Skeletal muscle tissue (tissue), 4 donors: ENCODE results near the gene ERC1. TPM values are rescaled to one million over a fixed set of nuclear protein-coding genes. Genes with fewer than 3 reads are reported as not detected.

Experiments used
- H3K27ac ChIP-seq: one replicate; pipeline ENCODE4 v1.7.0; 2013; ENCODE audit warnings: mild to moderate bottlenecking, low read depth, low read length, inconsistent platforms
- H3K27me3 ChIP-seq, 3 donors: one replicate each; pipeline ENCODE4 v1.7.0; 2013; ENCODE audit warnings: low read length in 3 of 3; ENCODE audit not compliant: control insufficient read depth in 3 of 3, insufficient read depth in 3 of 3
- H3K36me3 ChIP-seq, 3 donors: one replicate each; pipeline ENCODE4 v1.7.0; 2013; ENCODE audit warnings: low read length in 3 of 3; ENCODE audit not compliant: control insufficient read depth in 3 of 3, insufficient read depth in 3 of 3
- H3K4me1 ChIP-seq, 3 donors: one replicate each; pipeline ENCODE4 v1.7.0; 2013; ENCODE audit warnings: low read length in 3 of 3, mild to moderate bottlenecking in 3 of 3; ENCODE audit not compliant: control insufficient read depth in 3 of 3, insufficient read depth in 3 of 3
- H3K4me3 ChIP-seq, 3 donors: one replicate each; pipeline ENCODE4 v1.7.0; 2013; ENCODE audit warnings: low read length in 3 of 3
- H3K9ac ChIP-seq, 3 donors: one replicate each; pipeline ENCODE4 v1.7.0; 2013; ENCODE audit warnings: low read length in 3 of 3, mild to moderate bottlenecking in 3 of 3, moderate library complexity in 2 of 3, low read depth in 1 of 3
- H3K9me3 ChIP-seq, 3 donors: one replicate each; pipeline ENCODE4 v1.7.0; 2013; ENCODE audit warnings: low read length in 3 of 3; ENCODE audit not compliant: control insufficient read depth in 3 of 3
- total RNA-seq: library from RNA; depleted of rRNA; stranded (reverse); fragments of >200 nt; gene quantifications from one replicate; pipeline ENCODE4 v1.2.3, GENCODE V29; 2014
- donor health status: Osteomylitis.

Gene ERC1
- total RNA-seq, 1 donor from 2014 or later = 56.9 TPM

DNA sequence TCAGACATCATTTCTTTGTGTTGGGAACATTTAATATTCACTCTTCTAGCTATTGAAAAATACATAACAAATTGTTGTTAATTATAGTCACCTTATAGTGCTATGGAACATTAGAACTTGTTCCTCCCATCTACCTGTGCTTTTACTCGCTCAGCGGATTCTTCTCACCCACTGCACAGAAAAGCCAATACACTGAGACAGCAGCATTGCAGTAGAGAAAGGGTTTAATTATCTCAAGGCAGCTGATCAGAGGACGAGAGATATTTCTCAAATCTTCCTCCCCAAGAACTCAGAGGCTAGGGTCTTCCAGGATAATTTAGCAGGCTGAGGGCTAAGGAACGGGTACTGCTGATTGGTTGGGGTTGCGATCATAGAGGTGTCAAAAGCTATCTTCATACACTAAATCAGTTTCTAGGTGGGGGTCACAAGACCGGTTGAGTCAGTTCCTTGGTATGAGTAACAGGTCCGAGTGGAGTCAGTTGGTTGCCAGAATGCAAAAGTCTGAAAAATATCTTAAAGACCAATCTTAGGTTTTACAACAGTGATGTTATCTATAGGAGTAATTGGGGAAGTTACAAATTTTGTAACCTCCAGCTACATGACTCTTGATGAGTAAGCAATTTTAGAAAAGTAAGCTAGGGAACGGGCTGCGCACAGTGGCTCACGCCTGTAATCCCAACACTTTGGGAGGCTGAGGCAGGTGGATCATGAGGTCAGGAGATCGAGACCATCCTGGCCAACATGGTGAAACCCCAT lies 430.2 kb downstream of the ERC1 start:
- Histone ChIP-seq H3K4me3 (no peak overlapping the region), H3K36me3 (no peaks in the 10 kb centered on the region), H3K9me3 (no peaks in the 10 kb centered on the region), H3K27me3 (no peaks in the 10 kb centered on the region), H3K4me1 (no peaks in the 10 kb centered on the region), H3K27ac (no peak overlapping the region), H3K9ac (no peak overlapping the region)

DNA sequence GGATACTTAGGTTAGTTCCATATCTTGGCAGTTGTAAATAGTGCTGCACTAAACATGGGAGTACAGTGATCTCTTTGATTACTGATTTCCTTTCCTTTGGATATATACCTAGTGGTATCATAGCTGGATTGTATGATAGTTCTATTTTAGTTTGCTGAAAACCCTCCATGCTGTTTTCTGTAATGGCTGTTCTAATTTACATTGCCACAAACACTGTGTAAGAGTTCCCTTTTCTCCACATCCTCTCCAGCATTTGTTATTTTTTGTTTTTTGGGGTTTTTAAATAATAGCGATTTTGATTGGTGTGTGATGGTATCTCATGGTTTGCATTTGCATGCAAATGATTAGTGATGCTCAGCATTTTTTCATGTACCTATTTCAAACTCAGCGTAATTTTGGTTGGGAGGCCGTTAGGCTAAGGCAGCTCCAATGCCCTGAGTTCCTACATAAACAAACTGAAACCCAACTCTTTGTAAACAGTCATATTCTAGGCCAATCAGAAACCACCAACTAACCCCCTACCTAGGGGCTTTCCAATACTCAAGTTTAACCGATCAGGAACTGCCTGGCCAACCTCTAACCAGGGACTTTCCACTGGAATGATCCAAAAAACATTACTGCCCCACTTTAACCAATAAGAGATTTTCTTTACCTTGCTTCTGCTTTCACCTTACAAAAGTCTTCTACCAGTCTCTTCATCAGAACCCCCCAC lies 431.7 kb downstream of the ERC1 start:
- Histone ChIP-seq H3K9me3 (no peaks in the 10 kb centered on the region), H3K27me3 (no peaks in the 10 kb centered on the region), H3K27ac (no peak overlapping the region), H3K4me3 (no peak overlapping the region), H3K36me3 (no peaks in the 10 kb centered on the region), H3K4me1 (no peaks in the 10 kb centered on the region), H3K9ac (no peak overlapping the region)

DNA sequence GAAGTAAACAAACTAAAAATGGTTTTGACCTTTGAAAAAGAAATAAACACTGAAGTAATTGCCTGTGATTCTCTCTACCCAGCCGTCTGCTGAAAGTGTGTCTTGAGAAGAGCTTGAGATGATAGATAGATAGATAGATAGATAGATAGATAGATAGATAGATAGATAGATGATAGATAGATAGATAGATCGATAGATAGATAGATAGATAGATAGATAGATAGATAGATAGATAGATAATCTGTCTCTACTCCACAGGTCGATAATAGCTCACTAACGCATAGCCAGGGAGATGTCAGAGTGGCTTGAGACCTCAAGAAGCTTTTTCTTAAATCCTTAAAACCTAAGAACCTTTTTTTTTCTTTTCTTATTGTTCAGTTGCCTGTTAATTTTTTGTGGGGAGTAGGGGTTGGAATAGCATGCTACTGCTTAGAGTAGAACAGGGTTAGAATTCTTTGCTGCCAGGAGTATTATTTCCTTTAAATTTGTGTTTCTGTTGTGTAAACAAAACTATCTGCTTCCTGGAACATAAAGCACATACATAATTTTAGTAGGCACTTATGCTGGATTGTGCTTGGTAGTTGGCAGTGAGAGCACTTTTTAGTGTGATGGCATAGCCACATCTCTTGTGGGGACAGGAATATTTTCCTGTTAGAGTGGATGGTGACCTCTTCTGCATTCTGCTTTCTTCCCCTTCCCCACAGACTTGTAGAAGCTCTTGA lies 433.8 kb downstream of the ERC1 start:
- H3K36me3 ChIP-seq = no peaks in the 10 kb centered on the region
- no peak overlapping the region for H3K27ac ChIP-seq
- no peaks in the 10 kb centered on the region for H3K9me3 ChIP-seq
- no peaks in the 10 kb centered on the region for H3K27me3 ChIP-seq
- H3K4me1 ChIP-seq = no peaks in the 10 kb centered on the region
- no peak overlapping the region for H3K4me3 ChIP-seq
- no peak overlapping the region for H3K9ac ChIP-seq

DNA sequence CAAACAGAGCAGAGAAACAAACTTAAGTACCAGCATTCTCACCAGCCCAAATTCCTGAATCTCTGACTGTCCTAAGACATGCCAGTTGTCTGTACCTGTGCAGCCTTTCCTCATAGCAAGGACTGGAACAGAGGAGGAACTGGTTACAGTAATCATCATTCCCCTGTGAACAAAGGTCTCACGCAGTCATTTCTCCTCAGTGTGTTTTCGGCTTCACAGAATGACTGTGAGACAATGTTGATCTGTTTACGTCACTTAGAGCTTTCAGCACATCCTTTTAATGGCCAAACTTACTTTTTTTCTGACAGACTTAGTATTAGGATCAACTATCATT lies 434.3 kb downstream of the ERC1 start:
- H3K4me1 ChIP-seq = no peaks in the 10 kb centered on the region
- no peaks in the 10 kb centered on the region for H3K36me3 ChIP-seq
- no peaks in the 10 kb centered on the region for H3K9me3 ChIP-seq
- H3K27ac ChIP-seq = no peak overlapping the region
- H3K4me3 ChIP-seq = no peak overlapping the region
- no peaks in the 10 kb centered on the region for H3K27me3 ChIP-seq
- no peak overlapping the region for H3K9ac ChIP-seq

DNA sequence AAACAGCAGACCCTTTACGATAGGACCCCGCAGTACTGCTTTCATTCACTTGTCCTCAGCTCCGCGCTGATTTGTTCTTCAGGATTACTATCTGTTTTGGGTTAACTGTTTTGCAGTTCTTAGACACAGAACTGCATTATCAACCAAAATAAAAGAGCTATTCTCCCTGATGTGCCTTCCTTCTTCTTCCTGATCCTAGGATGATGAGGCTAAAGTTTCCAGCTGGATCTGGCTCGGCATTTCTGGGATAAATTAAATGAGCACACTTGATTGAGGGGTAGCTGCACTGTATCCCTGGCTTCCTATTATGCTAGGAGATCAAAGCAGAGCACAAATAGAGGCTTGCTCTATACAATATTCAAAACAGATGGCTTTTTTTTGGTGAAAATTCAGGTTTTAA lies 437.6 kb downstream of the ERC1 start:
- Histone ChIP-seq H3K36me3 (no peaks in the 10 kb centered on the region), H3K27ac (no peak overlapping the region), H3K9me3 (no peaks in the 10 kb centered on the region), H3K4me3 (no peak overlapping the region), H3K9ac (no peak overlapping the region), H3K27me3 (no peaks in the 10 kb centered on the region), H3K4me1 (no peaks in the 10 kb centered on the region)

DNA sequence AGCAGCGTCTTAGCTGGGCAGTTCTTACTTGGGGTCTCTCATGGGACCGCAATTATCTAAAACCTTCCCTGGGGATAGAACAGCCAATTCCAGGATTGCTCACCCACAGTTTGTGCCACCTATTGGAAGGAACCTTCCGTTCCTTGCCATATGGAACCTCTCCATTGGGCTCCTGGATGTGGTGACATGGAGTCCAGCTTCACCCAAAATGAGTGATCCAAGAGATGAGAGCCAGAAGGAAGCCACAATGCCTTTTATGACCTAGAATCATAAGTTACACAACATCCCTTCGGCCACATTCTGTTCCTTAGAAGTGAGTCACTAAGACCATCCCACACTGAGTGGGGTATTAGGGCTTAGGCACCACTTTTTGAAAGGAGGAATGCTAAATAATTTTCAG lies 439.0 kb downstream of the ERC1 start:
- H3K4me1 ChIP-seq = no peaks in the 10 kb centered on the region
- H3K36me3 ChIP-seq = no peaks in the 10 kb centered on the region
- no peak overlapping the region for H3K27ac ChIP-seq
- no peak overlapping the region for H3K4me3 ChIP-seq
- H3K27me3 ChIP-seq = no peaks in the 10 kb centered on the region
- no peaks in the 10 kb centered on the region for H3K9me3 ChIP-seq
- no peak overlapping the region for H3K9ac ChIP-seq

DNA sequence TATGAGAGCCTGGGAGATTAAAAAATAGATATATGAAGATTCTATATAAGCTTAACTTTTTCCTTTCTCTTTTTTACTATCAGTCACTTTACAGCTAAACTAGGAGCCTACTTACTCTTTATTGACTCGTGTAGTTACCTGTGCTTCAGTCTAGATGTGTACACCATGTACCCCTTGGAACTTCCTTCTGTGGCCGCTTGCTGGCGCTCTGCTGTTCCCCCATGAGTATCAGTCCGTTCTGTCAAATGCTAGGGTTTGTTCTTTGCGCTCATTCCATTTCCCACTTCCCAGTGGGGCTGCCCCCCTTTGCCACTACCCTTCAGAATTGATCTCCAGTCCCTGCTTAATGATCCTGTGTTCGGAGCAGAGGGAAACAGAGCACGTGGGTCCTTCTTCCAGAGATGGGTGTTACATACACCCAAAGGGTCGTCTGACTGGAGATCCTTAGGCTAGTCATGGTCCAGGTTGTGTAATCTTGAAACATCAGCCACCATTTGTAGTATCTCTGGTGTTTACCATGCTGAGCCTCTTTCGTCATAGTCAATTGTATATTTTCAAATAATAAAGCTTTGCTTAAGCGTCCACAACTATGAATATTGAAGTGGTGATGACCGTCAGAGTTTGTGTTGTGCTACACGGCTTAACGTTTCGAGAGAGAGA lies 443.4 kb downstream of the ERC1 start:
- H3K4me3 ChIP-seq = no peak overlapping the region
- H3K9me3 ChIP-seq = no peaks in the 10 kb centered on the region
- peaks cover 0 to 3% (median 0%) of the 10 kb centered on the region in 3 donors for H3K4me1 ChIP-seq
- H3K27me3 ChIP-seq = no peaks in the 10 kb centered on the region
- H3K27ac ChIP-seq = no peak overlapping the region
- no peak overlapping the region for H3K9ac ChIP-seq
- H3K36me3 ChIP-seq = no peaks in the 10 kb centered on the region

DNA sequence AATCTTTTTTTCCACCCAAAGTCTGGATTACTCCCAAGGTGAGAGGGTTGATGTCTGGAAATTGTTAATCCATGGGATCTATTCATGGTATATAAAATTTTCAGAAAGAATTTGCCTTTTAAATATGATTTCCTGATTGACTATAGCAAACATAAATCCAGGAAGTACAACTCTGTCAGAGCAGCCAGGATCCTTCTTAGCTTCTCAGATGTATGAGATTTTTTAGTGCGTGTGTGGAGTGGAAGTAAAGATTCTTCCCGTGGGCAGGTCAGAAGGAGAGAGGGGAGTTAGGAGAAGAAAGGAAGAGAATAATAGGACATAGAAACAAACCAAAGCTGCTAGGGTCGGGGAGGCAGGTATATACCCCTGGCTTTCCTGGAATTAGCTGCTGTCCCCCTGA lies 444.0 kb downstream of the ERC1 start:
- no peaks in the 10 kb centered on the region for H3K36me3 ChIP-seq
- no peak overlapping the region for H3K4me3 ChIP-seq
- H3K27ac ChIP-seq = no peak overlapping the region
- no peaks in the 10 kb centered on the region for H3K9me3 ChIP-seq
- peaks cover 0 to 3% (median 0%) of the 10 kb centered on the region in 3 donors for H3K4me1 ChIP-seq
- H3K27me3 ChIP-seq = no peaks in the 10 kb centered on the region
- no peak overlapping the region for H3K9ac ChIP-seq

DNA sequence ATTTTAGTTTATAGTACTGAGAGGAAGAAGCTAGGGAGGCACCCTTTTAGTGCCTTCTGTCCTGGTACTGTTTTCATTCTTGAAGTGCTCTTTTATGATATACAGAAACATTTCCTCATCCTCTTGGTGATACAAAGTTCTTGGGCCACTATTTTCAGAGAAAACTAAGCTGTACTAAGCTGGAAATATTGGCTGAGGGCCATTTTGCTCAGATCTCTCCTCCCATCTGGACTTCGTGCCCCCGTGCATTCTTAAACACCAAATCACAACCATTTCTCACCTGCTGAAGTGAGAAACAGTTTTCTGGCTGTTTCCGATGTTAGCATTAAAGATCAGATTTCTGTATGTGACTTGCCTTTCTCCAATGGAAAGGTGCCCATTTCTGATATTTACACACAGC lies 444.4 kb downstream of the ERC1 start:
- Histone ChIP-seq H3K9me3 (no peaks in the 10 kb centered on the region), H3K27ac (no peak overlapping the region), H3K4me3 (no peak overlapping the region)

DNA sequence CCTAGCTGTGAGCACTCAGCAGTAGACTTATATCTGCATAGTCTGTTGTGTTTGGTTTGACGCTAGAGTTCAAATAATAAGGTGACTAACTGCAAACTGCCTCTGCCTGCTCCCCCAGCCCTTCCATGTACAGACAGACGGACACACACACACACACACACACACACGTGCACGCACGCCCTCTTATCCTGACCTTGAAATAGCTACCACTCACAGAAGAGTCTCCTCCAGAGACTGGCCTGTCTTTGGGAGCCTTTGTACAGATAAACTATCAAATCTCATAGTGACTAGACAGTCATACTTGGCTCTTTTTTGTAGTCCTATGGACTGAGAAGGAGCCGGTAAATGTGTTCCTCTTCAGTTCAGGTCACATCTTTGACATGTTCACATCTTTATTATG lies 445.0 kb downstream of the ERC1 start:
- Histone ChIP-seq H3K4me3 (no peak overlapping the region), H3K36me3 (no peaks in the 10 kb centered on the region), H3K9me3 (no peaks in the 10 kb centered on the region), H3K9ac (no peak overlapping the region), H3K27me3 (no peaks in the 10 kb centered on the region), H3K27ac (no peak overlapping the region), H3K4me1 (peaks cover 0 to 3% (median 0%) of the 10 kb centered on the region in 3 donors)

More for the DNA sequence above, 444.4 kb downstream of the ERC1 start:
- Histone ChIP-seq H3K36me3 (no peaks in the 10 kb centered on the region), H3K27me3 (no peaks in the 10 kb centered on the region), H3K9ac (no peak overlapping the region), H3K4me1 (peaks cover 0 to 3% (median 0%) of the 10 kb centered on the region in 3 donors)
